Neural cell (in vitro differentiated cells): ENCODE results near the gene SLC22A23. TPM values are rescaled to one million over a fixed set of nuclear protein-coding genes. Genes with fewer than 3 reads are reported as not detected.

Experiments
- H2AFZ ChIP-seq: fragments of 200-600, 300-800 bp; sonication (generic), shearing (Covaris generic); 2 replicates; pipeline ENCODE4 v1.6.0; 2014; ENCODE audit warnings: low read depth, mild to moderate bottlenecking, antibody characterized with exemption, low read length, moderate library complexity
- H3F3A ChIP-seq: fragments of 200-600 bp; shearing (Covaris generic); 2 replicates; pipeline ENCODE4 v1.6.1; 2016; ENCODE audit warnings: mild to moderate bottlenecking, moderate library complexity, mixed read lengths, antibody characterized with exemption, low read length; ENCODE audit not compliant: insufficient read depth, poor library complexity, severe bottlenecking
- H3K27ac ChIP-seq: fragments of 200-600, 300-800 bp; sonication (generic), shearing (Covaris generic); 2 replicates; pipeline ENCODE4 v1.5.1; 2014; ENCODE audit warnings: mild to moderate bottlenecking, low read length, moderate library complexity
- H3K27me3 ChIP-seq: fragments of 300-800, 200-600 bp; sonication (generic), shearing (Covaris generic); 2 replicates; pipeline ENCODE4 v1.6.0; 2014; ENCODE audit warnings: mild to moderate bottlenecking, low read depth, low read length, moderate library complexity; ENCODE audit not compliant: insufficient read depth
- H3K36me3 ChIP-seq: fragments of 300-800, 200-600 bp; sonication (generic), shearing (Covaris generic); 2 replicates; pipeline ENCODE4 v1.5.1; 2014; ENCODE audit warnings: mild to moderate bottlenecking, antibody characterized with exemption, low read length, moderate library complexity; ENCODE audit not compliant: insufficient read depth
- H3K4me2 ChIP-seq: fragments of 300-800, 200-600 bp; sonication (generic), shearing (Covaris generic); 2 replicates; pipeline ENCODE4 v1.6.0; 2014; ENCODE audit warnings: mild to moderate bottlenecking, low read length
- H3K4me3 ChIP-seq: fragments of 300-800, 200-600 bp; sonication (generic), shearing (Covaris generic); 2 replicates; pipeline ENCODE4 v1.5.1; 2014; ENCODE audit warnings: mild to moderate bottlenecking, low read length, moderate library complexity
- H3K79me2 ChIP-seq: fragments of 200-600 bp; shearing (Covaris generic); replicated peaks from 2 replicates; pipeline ENCODE4 v1.6.0; 2014; ENCODE audit warnings: mild to moderate bottlenecking, low read length, moderate library complexity; ENCODE audit not compliant: insufficient read depth
- H3K9ac ChIP-seq: fragments of 300-800, 200-600 bp; sonication (generic), shearing (Covaris generic); 2 replicates; pipeline ENCODE4 v1.6.1; 2016; ENCODE audit warnings: mild to moderate bottlenecking, low read length, mixed read lengths
- H3K9me2 ChIP-seq: fragments of 200-600 bp; shearing (Covaris generic); 2 replicates; pipeline ENCODE4 v1.6.1; 2016; ENCODE audit warnings: mild to moderate bottlenecking, low read length, mixed read lengths; ENCODE audit not compliant: insufficient read depth
- H3K9me3 ChIP-seq: fragments of 200-600, 300-800 bp; sonication (generic), shearing (Covaris generic); 2 replicates; pipeline ENCODE4 v1.6.1; 2016; ENCODE audit warnings: mild to moderate bottlenecking, mixed run types, low read length, moderate library complexity, mixed read lengths
- H4K20me1 ChIP-seq: fragments of 200-600 bp; shearing (Covaris generic); 2 replicates; pipeline ENCODE4 v1.6.1; 2016; ENCODE audit warnings: mild to moderate bottlenecking, mixed run types; ENCODE audit not compliant: insufficient read depth
- EP300 ChIP-seq: fragments of 450-650 bp; conservative IDR thresholded peaks from 2 replicates; pipeline ENCODE4 v1.6.1; 2014; ENCODE audit warnings: antibody characterized with exemption, mild to moderate bottlenecking, moderate library complexity; ENCODE audit not compliant: poor library complexity, severe bottlenecking
- EZH2 ChIP-seq: fragments of 200-600, 300-800 bp; shearing (Covaris generic), sonication (generic); IDR thresholded peaks from 2 replicates; pipeline ENCODE4 v1.6.1; 2014; ENCODE audit warnings: antibody characterized with exemption, low read length, borderline replicate concordance, mild to moderate bottlenecking; ENCODE audit not compliant: insufficient read depth, poor library complexity, severe bottlenecking
- MXI1 ChIP-seq: fragments of 450-650 bp; conservative IDR thresholded peaks from 2 replicates; pipeline ENCODE4 v1.6.1; 2014; ENCODE audit warnings: antibody characterized with exemption, mild to moderate bottlenecking; ENCODE audit not compliant: poor library complexity, severe bottlenecking
- POLR2AphosphoS5 ChIP-seq: IDR thresholded peaks from 2 replicates; pipeline ENCODE4 v1.6.1; 2012
- RAD21 ChIP-seq: fragments of 450-650 bp; conservative IDR thresholded peaks from 2 replicates; pipeline ENCODE4 v1.6.1; 2014; ENCODE audit warnings: antibody characterized with exemption, mild to moderate bottlenecking, moderate library complexity
- SMC3 ChIP-seq: fragments of 450-650 bp; conservative IDR thresholded peaks from 2 replicates; pipeline ENCODE4 v1.6.1; 2014; ENCODE audit warnings: antibody characterized with exemption, mild to moderate bottlenecking, moderate library complexity; ENCODE audit not compliant: poor library complexity
- TAF1 ChIP-seq: IDR thresholded peaks from 2 replicates; pipeline ENCODE4 v1.6.1; 2012; ENCODE audit warnings: low read depth
- polyA plus RNA-seq: library from polyadenylated mRNA; depleted of rRNA; stranded (reverse); fragments of >200 nt; gene quantifications from 2 replicates; pipeline ENCODE4 v1.2.3, GENCODE V29; 2014
- TF ChIP-seq, protein P1 (sequence below): fragments of 450-650 bp; IDR thresholded peaks from 2 replicates; pipeline ENCODE4 v1.5.1; 2014; ENCODE audit warnings: antibody characterized with exemption, mild to moderate bottlenecking, moderate library complexity; ENCODE audit not compliant: poor library complexity, severe bottlenecking
- TF ChIP-seq, protein P2 (sequence below): IDR thresholded peaks from 2 replicates; pipeline ENCODE4 v1.6.1; 2012; ENCODE audit warnings: borderline replicate concordance

Gene SLC22A23
- polyA plus RNA-seq, 1 donor from 2014 or later: 8.8 TPM

DNA sequence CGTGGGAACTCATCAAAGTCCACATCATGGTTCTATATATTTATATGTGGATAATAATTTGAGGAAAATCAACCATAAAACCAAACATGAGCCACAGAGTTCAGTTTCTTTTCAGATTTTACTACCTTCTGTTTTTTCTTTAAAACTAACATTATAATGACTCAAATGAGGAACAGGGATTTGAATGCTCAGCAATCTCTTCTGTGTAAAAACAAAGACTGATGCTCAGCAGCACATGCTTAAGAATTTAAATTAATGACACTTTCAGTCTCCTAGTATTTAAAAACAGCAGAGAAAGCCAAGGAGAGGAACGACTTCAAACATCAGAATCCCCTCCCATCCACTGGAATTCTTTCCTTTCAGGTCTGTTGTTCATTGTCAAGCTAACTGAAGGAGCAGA lies 125.4 kb downstream of the SLC22A23 start:
- no peaks in the 10 kb centered on the region for H3F3A ChIP-seq
- no peaks in the 10 kb centered on the region for H3K36me3 ChIP-seq
- H4K20me1 ChIP-seq: no peaks in the 10 kb centered on the region
- no peak overlapping the region for H2AFZ ChIP-seq
- no peaks in the 10 kb centered on the region for H3K9me3 ChIP-seq
- H3K9me2 ChIP-seq: no peaks in the 10 kb centered on the region
- no peak overlapping the region for H3K27ac ChIP-seq
- H3K4me3 ChIP-seq: no peak overlapping the region
- no peaks in the 10 kb centered on the region for H3K27me3 ChIP-seq
- H3K79me2 ChIP-seq: no peaks in the 10 kb centered on the region
- no peak overlapping the region for H3K9ac ChIP-seq
- no peak overlapping the region for H3K4me2 ChIP-seq
- no peak for TF ChIP-seq MXI1
- TF ChIP-seq, protein P1, sequence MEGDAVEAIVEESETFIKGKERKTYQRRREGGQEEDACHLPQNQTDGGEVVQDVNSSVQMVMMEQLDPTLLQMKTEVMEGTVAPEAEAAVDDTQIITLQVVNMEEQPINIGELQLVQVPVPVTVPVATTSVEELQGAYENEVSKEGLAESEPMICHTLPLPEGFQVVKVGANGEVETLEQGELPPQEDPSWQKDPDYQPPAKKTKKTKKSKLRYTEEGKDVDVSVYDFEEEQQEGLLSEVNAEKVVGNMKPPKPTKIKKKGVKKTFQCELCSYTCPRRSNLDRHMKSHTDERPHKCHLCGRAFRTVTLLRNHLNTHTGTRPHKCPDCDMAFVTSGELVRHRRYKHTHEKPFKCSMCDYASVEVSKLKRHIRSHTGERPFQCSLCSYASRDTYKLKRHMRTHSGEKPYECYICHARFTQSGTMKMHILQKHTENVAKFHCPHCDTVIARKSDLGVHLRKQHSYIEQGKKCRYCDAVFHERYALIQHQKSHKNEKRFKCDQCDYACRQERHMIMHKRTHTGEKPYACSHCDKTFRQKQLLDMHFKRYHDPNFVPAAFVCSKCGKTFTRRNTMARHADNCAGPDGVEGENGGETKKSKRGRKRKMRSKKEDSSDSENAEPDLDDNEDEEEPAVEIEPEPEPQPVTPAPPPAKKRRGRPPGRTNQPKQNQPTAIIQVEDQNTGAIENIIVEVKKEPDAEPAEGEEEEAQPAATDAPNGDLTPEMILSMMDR: no peak
- no peak for TF ChIP-seq RAD21
- TF ChIP-seq TAF1: no peak
- no peak for TF ChIP-seq POLR2AphosphoS5
- TF ChIP-seq, protein P2, sequence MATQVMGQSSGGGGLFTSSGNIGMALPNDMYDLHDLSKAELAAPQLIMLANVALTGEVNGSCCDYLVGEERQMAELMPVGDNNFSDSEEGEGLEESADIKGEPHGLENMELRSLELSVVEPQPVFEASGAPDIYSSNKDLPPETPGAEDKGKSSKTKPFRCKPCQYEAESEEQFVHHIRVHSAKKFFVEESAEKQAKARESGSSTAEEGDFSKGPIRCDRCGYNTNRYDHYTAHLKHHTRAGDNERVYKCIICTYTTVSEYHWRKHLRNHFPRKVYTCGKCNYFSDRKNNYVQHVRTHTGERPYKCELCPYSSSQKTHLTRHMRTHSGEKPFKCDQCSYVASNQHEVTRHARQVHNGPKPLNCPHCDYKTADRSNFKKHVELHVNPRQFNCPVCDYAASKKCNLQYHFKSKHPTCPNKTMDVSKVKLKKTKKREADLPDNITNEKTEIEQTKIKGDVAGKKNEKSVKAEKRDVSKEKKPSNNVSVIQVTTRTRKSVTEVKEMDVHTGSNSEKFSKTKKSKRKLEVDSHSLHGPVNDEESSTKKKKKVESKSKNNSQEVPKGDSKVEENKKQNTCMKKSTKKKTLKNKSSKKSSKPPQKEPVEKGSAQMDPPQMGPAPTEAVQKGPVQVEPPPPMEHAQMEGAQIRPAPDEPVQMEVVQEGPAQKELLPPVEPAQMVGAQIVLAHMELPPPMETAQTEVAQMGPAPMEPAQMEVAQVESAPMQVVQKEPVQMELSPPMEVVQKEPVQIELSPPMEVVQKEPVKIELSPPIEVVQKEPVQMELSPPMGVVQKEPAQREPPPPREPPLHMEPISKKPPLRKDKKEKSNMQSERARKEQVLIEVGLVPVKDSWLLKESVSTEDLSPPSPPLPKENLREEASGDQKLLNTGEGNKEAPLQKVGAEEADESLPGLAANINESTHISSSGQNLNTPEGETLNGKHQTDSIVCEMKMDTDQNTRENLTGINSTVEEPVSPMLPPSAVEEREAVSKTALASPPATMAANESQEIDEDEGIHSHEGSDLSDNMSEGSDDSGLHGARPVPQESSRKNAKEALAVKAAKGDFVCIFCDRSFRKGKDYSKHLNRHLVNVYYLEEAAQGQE: no peak
- TF ChIP-seq SMC3: no peak
- TF ChIP-seq EZH2: no peak
- no peak for TF ChIP-seq EP300

DNA sequence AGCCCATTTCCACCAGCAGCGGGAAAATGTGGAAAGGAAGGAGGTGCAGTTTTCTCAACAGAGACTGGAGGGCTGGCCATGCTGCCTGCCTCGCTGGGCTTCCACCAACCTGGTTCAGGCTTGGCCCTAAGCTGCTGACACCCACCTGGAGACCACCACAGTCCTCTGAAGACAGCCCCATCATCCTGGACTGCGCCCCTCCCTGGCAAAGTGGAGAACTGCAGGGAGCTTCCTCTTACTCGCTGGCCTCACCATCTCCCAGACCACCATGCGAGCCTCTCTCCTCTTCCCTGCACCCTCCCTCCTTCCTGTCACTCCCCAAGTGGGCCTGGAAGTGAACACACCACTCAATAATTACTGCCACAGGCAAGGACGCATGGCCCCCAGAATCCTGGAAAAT lies 126.7 kb downstream of the SLC22A23 start:
- Histone ChIP-seq H3K79me2 (no peaks in the 10 kb centered on the region), H3K36me3 (no peaks in the 10 kb centered on the region), H3K4me2 (no peak overlapping the region), H4K20me1 (no peaks in the 10 kb centered on the region), H3K27me3 (no peaks in the 10 kb centered on the region), H2AFZ (no peak overlapping the region), H3K9me3 (no peaks in the 10 kb centered on the region), H3K4me3 (no peak overlapping the region), H3K9me2 (no peaks in the 10 kb centered on the region), H3F3A (no peaks in the 10 kb centered on the region), H3K27ac (no peak overlapping the region), H3K9ac (no peak overlapping the region)
- TF ChIP-seq SMC3 (no peak), EP300 (no peak), POLR2AphosphoS5 (no peak), TAF1 (no peak), MXI1 (no peak), RAD21 (no peak), EZH2 (no peak)
- TF ChIP-seq, protein P1: no peak
- TF ChIP-seq, protein P2: no peak
